AG04450 (cell line): ENCODE results near the gene RACGAP1. TPM values are rescaled to one million over a fixed set of nuclear protein-coding genes. Genes with fewer than 3 reads are reported as not detected.

Experiments used
- CTCF ChIA-PET: fragments of 300-600, 350-600 bp; formaldehyde crosslinking; extraction: SDS; loops from one replicate; lab custom pipeline; 2022; ENCODE audit warnings: antibody characterized with exemption, inconsistent platforms; lab: Charles Lee
- POLR2A ChIA-PET: fragments of 350-600 bp; formaldehyde crosslinking; extraction: SDS; loops from one replicate; lab custom pipeline; 2021; ENCODE audit warnings: antibody characterized with exemption, inconsistent platforms; lab: Yijun Ruan, JAX
- DNase-seq: peaks from one replicate; pipeline ENCODE4 v3.0.0-alpha.2; 2011; ENCODE audit warnings: low read depth, low spot score
- H3K27ac ChIP-seq: one replicate; pipeline ENCODE4 v1.5.1; 2012; ENCODE audit warnings: low read depth, low read length, control low read depth
- H3K27me3 ChIP-seq: one replicate; pipeline ENCODE4 v1.6.0; 2012; ENCODE audit warnings: low read length; ENCODE audit not compliant: control insufficient read depth, insufficient read depth
- H3K4me3 ChIP-seq: 2 replicates; pipeline ENCODE4 v1.5.1; 2011; ENCODE audit warnings: mild to moderate bottlenecking, low read depth, low read length, control low read depth
- H3K9me3 ChIP-seq: 2 replicates; pipeline ENCODE4 v1.5.1; 2012; ENCODE audit warnings: low read length; ENCODE audit not compliant: control insufficient read depth, insufficient read depth
- CTCF ChIP-seq: IDR thresholded peaks from 2 replicates; pipeline ENCODE4 v1.5.1; 2011; ENCODE audit warnings: low read depth, low read length, control low read depth, inconsistent platforms
- polyA plus RNA-seq: library from polyadenylated mRNA; depleted of rRNA; stranded (reverse); fragments of >200 nt; gene quantifications from 2 replicates; pipeline ENCODE4 v1.2.3, GENCODE V29; 2011

The RACGAP1 gene
- polyA plus RNA-seq, 1 experiment = 26.2 TPM

DNA sequence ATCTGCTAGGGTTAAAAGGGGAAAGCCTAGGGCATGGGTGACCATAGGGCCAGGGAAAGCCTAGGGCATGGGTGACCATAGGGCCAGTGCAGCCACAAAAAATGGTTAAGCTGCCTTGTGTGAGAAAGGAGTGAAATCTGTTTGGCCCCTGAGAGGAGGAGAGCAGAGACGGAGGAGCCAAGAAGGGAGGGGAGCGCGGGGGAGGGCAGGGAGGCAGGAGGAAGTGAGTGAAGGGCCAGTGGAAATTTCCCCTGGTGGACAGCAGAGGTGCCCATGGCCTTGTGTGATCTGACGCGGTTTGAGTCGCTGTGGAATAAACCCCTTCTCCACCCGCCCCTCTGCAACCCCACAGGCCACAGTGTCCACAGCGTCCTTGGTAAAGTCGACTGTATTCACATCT lies 53.2 kb downstream of the RACGAP1 start:
- no peaks in the 10 kb centered on the region for H3K9me3 ChIP-seq
- no peak overlapping the region for H3K4me3 ChIP-seq
- no peak overlapping the region for H3K27ac ChIP-seq
- no peak for TF ChIP-seq CTCF
- POLR2A ChIA-PET = no interaction called here
- CTCF ChIA-PET = interaction anchor here (0.7 to 11.1 kb wide), 3 partner anchors 83 to 576 kb away, joined by 3 to 89 read pairs (median 3); no protein-coding TSS in a partner anchor
- no peak for DNase-seq
- H3K27me3 ChIP-seq = peaks cover 40% of the 10 kb centered on the region

GRCh38 chr12:49971141-49971540 lies 54.2 kb downstream of the RACGAP1 start:
- ChIA-PET POLR2A (no interaction called here), CTCF (interaction anchor here (0.6 to 11.1 kb wide), 3 partner anchors 84 to 120 kb away, joined by 4 to 290 read pairs (median 89); no protein-coding TSS in a partner anchor)
- Histone ChIP-seq H3K27me3 (peaks cover 46% of the 10 kb centered on the region), H3K4me3 (no peak overlapping the region), H3K9me3 (no peaks in the 10 kb centered on the region), H3K27ac (no peak overlapping the region)
- DNase-seq = no peak
- no peak for TF ChIP-seq CTCF

GRCh38 chr12:49970658-49971057 lies 54.6 kb downstream of the RACGAP1 start:
- Histone ChIP-seq H3K27ac (no peak overlapping the region), H3K9me3 (no peaks in the 10 kb centered on the region), H3K4me3 (no peak overlapping the region), H3K27me3 (peaks cover 51% of the 10 kb centered on the region)
- ChIA-PET POLR2A (no interaction called here), CTCF (interaction anchor here (6.3 to 11.1 kb wide), 3 partner anchors 10 to 99 kb away, joined by 89 to 290 read pairs (median 102); no protein-coding TSS in a partner anchor)
- DNase-seq = no peak
- no peak for TF ChIP-seq CTCF

DNA sequence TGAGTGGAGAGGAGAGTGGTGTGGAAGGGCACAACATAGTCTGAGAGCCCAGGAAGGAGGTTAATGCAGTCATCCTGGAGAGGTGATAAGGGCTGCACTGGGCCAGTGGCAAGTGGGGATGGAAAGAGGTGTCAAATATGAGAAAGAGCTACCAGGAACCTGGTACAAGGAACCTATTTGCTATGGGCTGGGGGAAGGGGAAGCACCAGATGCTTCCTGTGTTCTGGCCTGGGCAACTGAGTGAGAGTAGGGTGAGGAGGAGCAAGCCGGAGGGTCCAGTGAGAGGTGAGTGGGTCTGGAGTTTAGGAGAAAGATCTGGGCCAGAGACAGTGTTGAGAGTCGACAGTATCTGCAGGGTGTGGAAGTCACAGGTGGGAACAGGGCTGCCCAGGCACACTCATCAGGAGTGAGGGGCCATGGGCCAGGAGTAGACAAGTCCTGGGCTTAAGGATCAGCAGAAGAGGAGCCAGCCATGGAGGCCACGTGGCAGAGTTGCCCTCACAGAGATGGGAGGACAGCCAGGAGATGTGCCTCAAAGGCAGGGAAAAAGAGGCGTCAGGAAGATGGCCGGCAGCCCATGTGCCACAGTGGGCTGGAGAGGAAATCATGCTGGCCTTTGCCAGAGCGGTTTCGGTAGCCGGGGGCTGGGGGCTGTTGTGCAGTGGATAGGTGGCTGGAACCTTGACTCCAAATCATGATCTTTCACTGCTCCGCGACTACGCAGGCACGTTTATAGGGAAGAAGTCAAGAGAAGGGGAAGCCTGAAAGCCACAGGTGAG lies 55.5 kb downstream of the RACGAP1 start:
- CTCF ChIA-PET = interaction anchor here (0.6 to 11.1 kb wide), 8 partner anchors 11 to 192 kb away, joined by 3 to 290 read pairs (median 4); no protein-coding TSS in a partner anchor
- H3K27ac ChIP-seq = no peak overlapping the region
- TF ChIP-seq CTCF = no peak
- DNase-seq = no peak
- no peak overlapping the region for H3K4me3 ChIP-seq
- POLR2A ChIA-PET = no interaction called here
- peaks cover 59% of the 10 kb centered on the region for H3K27me3 ChIP-seq
- H3K9me3 ChIP-seq = no peaks in the 10 kb centered on the region

- POLR2A ChIA-PET = interaction anchor here (0.5 kb wide), 1 partner anchor 30 kb away, joined by 4 read pairs; no protein-coding TSS in a partner anchor
- H3K27me3 ChIP-seq = peaks cover 63% of the 10 kb centered on the region
Observed at GRCh38 chr12:49969027-49969426, 56.3 kb downstream of the RACGAP1 start.

More at GRCh38 chr12:49969027-49969426, 56.3 kb downstream of the RACGAP1 start:
- Histone ChIP-seq H3K27ac (no peak overlapping the region), H3K4me3 (no peak overlapping the region), H3K9me3 (no peaks in the 10 kb centered on the region)
- CTCF ChIA-PET = interaction anchor here (0.9 to 11.1 kb wide), 11 partner anchors 10 to 191 kb away, joined by 3 to 290 read pairs (median 4); no protein-coding TSS in a partner anchor
- DNase-seq = no peak
- TF ChIP-seq CTCF = no peak
